ENCODE results near the gene HSFX4. TPM values are rescaled to one million over a fixed set of nuclear protein-coding genes. Genes with fewer than 3 reads are reported as not detected.

The HSFX4 gene
- total RNA-seq, 1 donor from 2014 or later = not detected

GRCh38 chrX:149937871-149938426 lies 8.6 kb downstream of the HSFX4 start:
- Histone ChIP-seq H3K36me3 (no peaks in the 10 kb centered on the region), H3K4me3 (peak overlapping the region; percentile 62), H3K9me3 (ENCODE audit: low read depth) (no peaks in the 10 kb centered on the region), H2AFZ (replicated peaks) (no peak overlapping the region), H3K79me2 (ENCODE audit: low read depth) (peaks cover 11% of the 10 kb centered on the region), H3K27me3 (no peaks in the 10 kb centered on the region), H3K27ac (peak overlapping the region; percentile 64), H3K4me2 (peak overlapping the region; percentile 83), H3K4me1 (no peaks in the 10 kb centered on the region), H4K20me1 (ENCODE audit: low read depth) (no peaks in the 10 kb centered on the region), H3F3A (ENCODE audit: low read depth) (peaks cover 5% of the 10 kb centered on the region), H3K9ac (peak overlapping the region; percentile 85)
- Mint-ChIP-seq H3K27me3 (ENCODE audit: insufficient read depth, low read depth) (no peaks in the 10 kb centered on the region), H3K9me3 (peaks cover 6% of the 10 kb centered on the region), H3K36me3 (no peaks in the 10 kb centered on the region), H3K27ac (no peak overlapping the region), H3K4me3 (peak overlapping the region; percentile 86), H3K4me1 (no peaks in the 10 kb centered on the region)
- peak; percentile 39 for DNase-seq (ENCODE audit: low spot score)
- TF ChIP-seq EZH2 (IDR thresholded peaks at IDR 0.05) (no peak), EZH2phosphoT487 (IDR thresholded peaks at IDR 0.05) (no peak), CTCF (IDR thresholded peaks at IDR 0.05) (no peak)

GRCh38 chrX:149938427-149938880 lies 9.1 kb downstream of the HSFX4 start, which contains the start of gene EOLA2:
TSS of gene EOLA2 (minus strand) at chrX:149938491. CDS start at chrX:149933874, 4,617 bp downstream.
- no peaks in the 10 kb centered on the region for H3K4me1 ChIP-seq
- no peaks in the 10 kb centered on the region for H3K27me3 ChIP-seq
- Mint-ChIP-seq H3K4me1 (no peaks in the 10 kb centered on the region), H3K27ac (no peak within 1 kb of the TSS), H3K36me3 (no peaks in the 10 kb centered on the region), H3K9me3 (peaks cover 8% of the 10 kb centered on the region), H3K4me3 (peak within 1 kb of the TSS; percentile 86), H3K27me3 (ENCODE audit: insufficient read depth, low read depth) (no peaks in the 10 kb centered on the region)
- H2AFZ ChIP-seq (replicated peaks) = no peak within 1 kb of the TSS
- peak within 1 kb of the TSS; percentile 83 for H3K4me2 ChIP-seq
- no peaks in the 10 kb centered on the region for H4K20me1 ChIP-seq (ENCODE audit: low read depth)
- no peaks in the 10 kb centered on the region for H3K36me3 ChIP-seq
- DNase-seq (ENCODE audit: low spot score) = peak; percentile 95
- H3F3A ChIP-seq (ENCODE audit: low read depth) = peaks cover 5% of the 10 kb centered on the region
- no peaks in the 10 kb centered on the region for H3K9me3 ChIP-seq (ENCODE audit: low read depth)
- H3K79me2 ChIP-seq (ENCODE audit: low read depth) = peaks cover 11% of the 10 kb centered on the region
- peak within 1 kb of the TSS; percentile 85 for H3K9ac ChIP-seq
- H3K27ac ChIP-seq = peak within 1 kb of the TSS; percentile 82
- TF ChIP-seq EZH2phosphoT487 (IDR thresholded peaks at IDR 0.05) (no peak), CTCF (IDR thresholded peaks at IDR 0.05) (peak; percentile 64)
- peak within 1 kb of the TSS; percentile 62 for H3K4me3 ChIP-seq

- Histone ChIP-seq H3K9me3 (ENCODE audit: low read depth) (no peaks in the 10 kb centered on the region), H2AFZ (replicated peaks) (no peak overlapping the region), H3K27ac (peak overlapping the region; percentile 82), H4K20me1 (ENCODE audit: low read depth) (no peaks in the 10 kb centered on the region), H3K4me1 (no peaks in the 10 kb centered on the region), H3K4me2 (no peak overlapping the region), H3K27me3 (no peaks in the 10 kb centered on the region), H3K79me2 (ENCODE audit: low read depth) (peaks cover 11% of the 10 kb centered on the region), H3K4me3 (peak overlapping the region; percentile 62), H3F3A (ENCODE audit: low read depth) (peaks cover 5% of the 10 kb centered on the region), H3K9ac (no peak overlapping the region), H3K36me3 (no peaks in the 10 kb centered on the region)
- Mint-ChIP-seq H3K4me3 (peak overlapping the region; percentile 68), H3K27me3 (ENCODE audit: insufficient read depth, low read depth) (no peaks in the 10 kb centered on the region), H3K27ac (no peak overlapping the region), H3K9me3 (peaks cover 9% of the 10 kb centered on the region), H3K4me1 (no peaks in the 10 kb centered on the region), H3K36me3 (no peaks in the 10 kb centered on the region)
- DNase-seq (ENCODE audit: low spot score) = peak; percentile 96
- no peak for TF ChIP-seq CTCF (IDR thresholded peaks at IDR 0.05)
- TF ChIP-seq EZH2 (IDR thresholded peaks at IDR 0.05) = no peak
- no peak for TF ChIP-seq EZH2phosphoT487 (IDR thresholded peaks at IDR 0.05)
Observed at GRCh38 chrX:149938881-149939654, 9.7 kb downstream of the HSFX4 start.
